ENCODE data around the gene UBE3D.

The UBE3D gene

DNA sequence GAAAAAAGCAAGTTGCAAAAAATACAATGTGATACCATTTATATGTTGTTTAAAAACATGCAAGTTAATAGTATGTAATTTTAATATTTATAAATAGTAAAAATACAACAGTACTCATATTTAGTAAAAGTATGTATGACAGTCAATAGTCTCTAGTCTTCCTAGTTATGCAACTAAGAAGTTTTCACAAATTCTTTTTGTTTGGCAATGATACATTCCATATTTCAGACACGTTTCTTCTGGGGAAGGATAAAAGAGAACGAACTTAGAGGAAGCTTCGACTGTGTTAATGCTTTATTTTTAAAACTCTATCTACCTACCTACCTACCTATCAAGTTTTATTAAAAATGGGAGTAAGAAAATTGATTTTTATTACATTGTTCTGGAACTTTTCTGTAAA, 77.7 kb downstream of the UBE3D start:
- Histone ChIP-seq H3K4me2 (ENCODE audit: low read length) (no peak overlapping the region), H3K4me1 (no peaks in the 10 kb centered on the region), H3K27ac (no peak overlapping the region), H3K36me3 (ENCODE audit: control insufficient read depth, insufficient read depth, low read length) (no peaks in the 10 kb centered on the region), H3K79me2 (no peaks in the 10 kb centered on the region), H3K4me3 (ENCODE audit: low read depth, low read length) (no peak overlapping the region), H3K27me3 (ENCODE audit: control insufficient read depth, insufficient read depth, low read length) (no peaks in the 10 kb centered on the region), H3K9me3 (ENCODE audit: control insufficient read depth, low read length) (no peaks in the 10 kb centered on the region), H3K9ac (no peak overlapping the region), H2AFZ (no peak overlapping the region)
- TF ChIP-seq, protein P1, sequence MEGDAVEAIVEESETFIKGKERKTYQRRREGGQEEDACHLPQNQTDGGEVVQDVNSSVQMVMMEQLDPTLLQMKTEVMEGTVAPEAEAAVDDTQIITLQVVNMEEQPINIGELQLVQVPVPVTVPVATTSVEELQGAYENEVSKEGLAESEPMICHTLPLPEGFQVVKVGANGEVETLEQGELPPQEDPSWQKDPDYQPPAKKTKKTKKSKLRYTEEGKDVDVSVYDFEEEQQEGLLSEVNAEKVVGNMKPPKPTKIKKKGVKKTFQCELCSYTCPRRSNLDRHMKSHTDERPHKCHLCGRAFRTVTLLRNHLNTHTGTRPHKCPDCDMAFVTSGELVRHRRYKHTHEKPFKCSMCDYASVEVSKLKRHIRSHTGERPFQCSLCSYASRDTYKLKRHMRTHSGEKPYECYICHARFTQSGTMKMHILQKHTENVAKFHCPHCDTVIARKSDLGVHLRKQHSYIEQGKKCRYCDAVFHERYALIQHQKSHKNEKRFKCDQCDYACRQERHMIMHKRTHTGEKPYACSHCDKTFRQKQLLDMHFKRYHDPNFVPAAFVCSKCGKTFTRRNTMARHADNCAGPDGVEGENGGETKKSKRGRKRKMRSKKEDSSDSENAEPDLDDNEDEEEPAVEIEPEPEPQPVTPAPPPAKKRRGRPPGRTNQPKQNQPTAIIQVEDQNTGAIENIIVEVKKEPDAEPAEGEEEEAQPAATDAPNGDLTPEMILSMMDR (IDR thresholded peaks at IDR 0.05) = no peak

DNA sequence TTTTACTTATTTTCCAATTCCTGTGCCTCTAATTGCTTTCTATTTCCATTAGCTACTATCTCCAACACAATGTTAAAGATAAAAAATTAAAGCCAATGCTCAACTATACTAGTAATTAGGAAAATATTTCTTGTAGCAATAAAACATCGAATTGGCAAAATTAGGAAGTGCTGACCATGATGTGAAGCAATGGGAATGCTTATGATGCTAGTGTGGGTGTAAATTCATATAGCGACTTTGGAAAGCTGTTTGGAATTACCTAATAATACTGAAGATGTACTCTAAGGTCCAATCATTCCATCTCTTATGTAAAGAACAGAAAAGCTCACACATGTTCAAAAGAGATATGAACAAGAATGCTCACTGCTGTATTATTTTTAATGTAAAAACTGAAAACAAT, 78.2 kb downstream of the UBE3D start:
- no peak overlapping the region for H3K4me3 ChIP-seq (ENCODE audit: low read depth, low read length)
- H3K4me2 ChIP-seq (ENCODE audit: low read length) = no peak overlapping the region
- H2AFZ ChIP-seq = no peak overlapping the region
- TF ChIP-seq, protein P1 (IDR thresholded peaks at IDR 0.05) = no peak
- no peaks in the 10 kb centered on the region for H3K79me2 ChIP-seq
- no peaks in the 10 kb centered on the region for H3K9me3 ChIP-seq (ENCODE audit: control insufficient read depth, low read length)
- H3K36me3 ChIP-seq (ENCODE audit: control insufficient read depth, insufficient read depth, low read length) = no peaks in the 10 kb centered on the region
- H3K27ac ChIP-seq = no peak overlapping the region
- no peaks in the 10 kb centered on the region for H3K4me1 ChIP-seq
- H3K27me3 ChIP-seq (ENCODE audit: control insufficient read depth, insufficient read depth, low read length) = no peaks in the 10 kb centered on the region
- H3K9ac ChIP-seq = no peak overlapping the region

DNA sequence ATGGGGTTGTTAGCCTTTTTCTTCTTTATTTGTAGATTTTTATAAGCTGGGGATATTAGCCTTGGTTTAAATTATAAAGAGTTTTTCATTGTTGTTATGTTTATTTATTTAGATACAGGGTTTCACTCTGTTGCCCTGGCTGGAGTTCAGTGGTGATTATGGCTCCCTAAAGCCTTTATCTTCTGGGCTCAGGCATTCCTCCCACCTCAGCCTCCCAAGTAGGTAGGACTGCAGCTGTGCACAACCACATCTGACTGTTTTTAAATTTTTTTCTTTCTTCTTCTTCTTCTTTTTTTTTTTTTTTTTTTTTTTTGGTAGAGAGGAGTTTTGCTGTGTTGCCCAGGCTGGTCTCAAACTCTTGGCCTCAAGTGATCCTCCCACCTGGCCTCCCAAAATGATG, 80.9 kb downstream of the UBE3D start:
- Histone ChIP-seq H3K36me3 (ENCODE audit: control insufficient read depth, insufficient read depth, low read length) (no peaks in the 10 kb centered on the region), H3K9me3 (ENCODE audit: control insufficient read depth, low read length) (no peaks in the 10 kb centered on the region), H3K4me3 (ENCODE audit: low read depth, low read length) (no peak overlapping the region), H2AFZ (no peak overlapping the region), H3K27ac (no peak overlapping the region), H3K4me1 (no peaks in the 10 kb centered on the region), H3K27me3 (ENCODE audit: control insufficient read depth, insufficient read depth, low read length) (no peaks in the 10 kb centered on the region), H3K79me2 (no peaks in the 10 kb centered on the region), H3K4me2 (ENCODE audit: low read length) (no peak overlapping the region), H3K9ac (no peak overlapping the region)
- TF ChIP-seq, protein P1 (IDR thresholded peaks at IDR 0.05) = no peak

DNA sequence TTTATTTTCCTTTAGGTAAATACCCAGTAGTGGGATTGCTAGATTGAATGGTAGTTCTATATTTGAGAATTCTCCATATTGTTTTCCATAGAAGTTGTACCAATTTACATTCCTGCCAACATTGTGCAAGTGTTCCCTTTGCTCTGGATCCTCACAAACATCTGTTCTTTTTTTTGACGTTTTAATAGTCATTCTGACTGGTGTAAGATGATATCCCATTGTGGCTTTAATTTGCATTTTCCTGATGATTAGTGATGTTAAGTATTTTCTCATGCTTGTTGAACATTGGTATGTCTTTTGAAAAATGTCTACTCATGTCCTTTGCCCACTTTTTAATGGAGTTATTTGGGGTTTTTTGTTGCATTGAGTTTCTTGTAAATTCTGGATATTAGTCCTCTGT, 85.6 kb downstream of the UBE3D start:
- TF ChIP-seq, protein P1 (IDR thresholded peaks at IDR 0.05) = no peak
- Histone ChIP-seq H3K9me3 (ENCODE audit: control insufficient read depth, low read length) (no peaks in the 10 kb centered on the region), H3K9ac (no peak overlapping the region), H3K36me3 (ENCODE audit: control insufficient read depth, insufficient read depth, low read length) (no peaks in the 10 kb centered on the region), H3K4me2 (ENCODE audit: low read length) (no peak overlapping the region), H3K4me3 (ENCODE audit: low read depth, low read length) (no peak overlapping the region), H3K79me2 (no peaks in the 10 kb centered on the region), H3K27ac (no peak overlapping the region), H3K27me3 (ENCODE audit: control insufficient read depth, insufficient read depth, low read length) (no peaks in the 10 kb centered on the region), H2AFZ (no peak overlapping the region), H3K4me1 (no peaks in the 10 kb centered on the region)

DNA sequence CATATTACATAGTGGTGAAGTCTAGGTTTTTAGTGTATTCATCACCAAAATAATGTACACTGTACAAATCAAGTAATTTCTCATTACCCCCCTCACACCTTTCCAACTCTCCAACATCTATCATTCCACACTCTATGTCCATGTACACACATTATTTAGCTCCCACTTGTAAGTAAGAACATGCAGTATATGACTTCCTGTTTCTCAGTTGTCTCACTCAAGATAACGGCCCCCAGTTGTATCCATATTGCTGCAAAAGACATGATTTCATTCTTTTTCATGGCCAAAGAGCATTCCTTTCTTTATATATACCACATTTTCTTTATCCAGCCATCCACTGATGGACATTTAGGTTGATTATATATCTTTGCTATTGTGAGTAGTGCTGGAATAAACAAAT, 86.0 kb downstream of the UBE3D start:
- Histone ChIP-seq H3K27ac (no peak overlapping the region), H3K36me3 (ENCODE audit: control insufficient read depth, insufficient read depth, low read length) (no peaks in the 10 kb centered on the region), H2AFZ (no peak overlapping the region), H3K9me3 (ENCODE audit: control insufficient read depth, low read length) (no peaks in the 10 kb centered on the region), H3K4me2 (ENCODE audit: low read length) (no peak overlapping the region), H3K4me3 (ENCODE audit: low read depth, low read length) (no peak overlapping the region), H3K27me3 (ENCODE audit: control insufficient read depth, insufficient read depth, low read length) (no peaks in the 10 kb centered on the region), H3K79me2 (no peaks in the 10 kb centered on the region), H3K4me1 (no peaks in the 10 kb centered on the region), H3K9ac (no peak overlapping the region)
- TF ChIP-seq, protein P1 (IDR thresholded peaks at IDR 0.05) = no peak
